H7 (cell line): ENCODE data around the gene ALPG. TPM values are rescaled to one million over a fixed set of nuclear protein-coding genes. Genes with fewer than 3 reads are reported as not detected.
A peak's percentile ranks its signal among the peaks of the same experiment; 100 is the strongest.
"Not testable (repeated sequence)": the region's sequence is repeated elsewhere in the genome, so short reads cannot be mapped to it uniquely, and the experiment has no call there.

Experiments used
- DNase-seq: peaks from one replicate; pipeline ENCODE4 v3.0.0; 2012
- H3K27me3 ChIP-seq: 2 replicates; pipeline ENCODE4 v1.6.0; 2011; ENCODE audit warnings: mild to moderate bottlenecking, low read length; ENCODE audit not compliant: control insufficient read depth, insufficient read depth
- H3K36me3 ChIP-seq: replicated peaks from 2 replicates; pipeline ENCODE4 v1.5.1; 2011; ENCODE audit warnings: low read length; ENCODE audit not compliant: control insufficient read depth, insufficient read depth
- H3K4me3 ChIP-seq: 2 replicates; pipeline ENCODE4 v1.5.1; 2011; ENCODE audit warnings: low read depth, mild to moderate bottlenecking, control low read depth, low read length, moderate library complexity; ENCODE audit not compliant: insufficient read depth
- total RNA-seq: library from RNA; depleted of rRNA; stranded (reverse); fragments of >200 nt; shearing (Covaris generic); gene quantifications from 2 replicates; pipeline ENCODE4 v1.2.3, GENCODE V29; 2014

The ALPG gene
- total RNA-seq, 1 experiment from 2014 or later = 0.21 TPM

- no peak for DNase-seq
- H3K36me3 ChIP-seq = no peaks in the 10 kb centered on the region
These were observed 22.2 kb upstream of the ALPG start for GRCh38 chr2:232384466-232384865.

GRCh38 chr2:232385058-232385457 lies 21.6 kb upstream of the ALPG start:
- not testable (repeated sequence) for H3K36me3 ChIP-seq, H3K4me3 ChIP-seq, DNase-seq
- H3K27me3 ChIP-seq = peaks cover 54% of the 10 kb centered on the region

More at GRCh38 chr2:232384466-232384865, 22.2 kb upstream of the ALPG start:
- H3K4me3 ChIP-seq = no peak overlapping the region
- H3K27me3 ChIP-seq = peaks cover 54% of the 10 kb centered on the region

- DNase-seq = peak; percentile 45
- Histone ChIP-seq H3K4me3 (peak overlapping the region; percentile 61), H3K27me3 (peaks cover 54% of the 10 kb centered on the region), H3K36me3 (no peaks in the 10 kb centered on the region)
These were observed 20.8 kb upstream of the ALPG start for GRCh38 chr2:232385660-232386489.

DNA sequence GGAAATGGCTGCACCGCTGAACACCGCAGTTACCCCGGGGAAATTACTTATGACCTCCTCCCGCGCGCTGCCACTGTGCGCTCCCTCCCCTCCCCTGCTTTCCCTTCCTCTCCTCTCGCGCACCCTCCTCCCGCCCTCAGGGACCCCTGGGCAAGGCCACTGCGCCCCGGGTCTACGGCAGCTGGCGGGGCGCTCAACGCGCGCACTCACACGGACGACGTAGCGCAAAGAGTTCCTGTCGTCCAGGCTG lies 20.2 kb upstream of the ALPG start:
- Histone ChIP-seq H3K4me3 (peak overlapping the region; percentile 61), H3K36me3 (no peaks in the 10 kb centered on the region), H3K27me3 (peaks cover 54% of the 10 kb centered on the region)
- no peak for DNase-seq

GRCh38 chr2:232386740-232387450 lies 19.7 kb upstream of the ALPG start:
- H3K36me3 ChIP-seq = no peaks in the 10 kb centered on the region
- DNase-seq = peak; percentile 62
- peaks cover 54% of the 10 kb centered on the region for H3K27me3 ChIP-seq
- H3K4me3 ChIP-seq = peak overlapping the region; percentile 61

DNA sequence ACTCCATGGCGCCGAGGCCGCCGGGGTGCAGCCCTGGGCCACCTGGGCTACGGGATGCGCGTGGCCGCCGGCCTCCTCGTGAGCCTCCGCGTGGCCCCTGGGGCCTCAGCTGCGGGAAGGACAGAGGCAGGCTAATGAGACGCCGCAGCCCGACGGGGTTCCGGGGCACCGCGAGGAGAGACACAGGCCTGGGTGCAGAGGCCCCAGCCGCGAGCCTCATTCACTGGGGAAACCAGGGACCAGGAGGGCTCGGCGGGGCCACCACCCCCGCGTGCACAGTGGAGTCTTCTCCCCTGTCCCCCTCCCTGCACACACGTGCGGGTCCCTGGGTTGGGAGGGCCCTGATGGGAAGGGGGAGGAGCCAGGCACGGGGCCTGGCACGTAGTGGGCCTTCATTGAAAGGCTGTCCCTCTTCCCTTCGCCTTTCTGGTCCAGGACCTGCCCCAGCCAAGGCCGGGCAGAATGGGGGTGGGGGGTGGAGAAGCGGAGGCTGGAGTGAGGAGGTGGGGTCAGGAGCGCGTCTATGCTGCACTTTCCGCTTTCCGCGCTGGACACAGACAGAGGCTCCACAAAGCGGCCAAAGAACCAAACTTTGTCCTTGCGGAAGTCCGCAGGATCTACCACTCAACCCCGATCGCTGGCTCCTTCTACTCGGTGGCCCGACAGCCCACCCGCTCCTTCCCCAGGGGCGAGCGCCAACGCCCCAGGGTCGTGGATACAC lies 19.0 kb upstream of the ALPG start:
- peak overlapping the region; percentile 61 for H3K4me3 ChIP-seq
- no peaks in the 10 kb centered on the region for H3K36me3 ChIP-seq
- peaks cover 54% of the 10 kb centered on the region for H3K27me3 ChIP-seq
- peak; percentile 65 for DNase-seq

DNA sequence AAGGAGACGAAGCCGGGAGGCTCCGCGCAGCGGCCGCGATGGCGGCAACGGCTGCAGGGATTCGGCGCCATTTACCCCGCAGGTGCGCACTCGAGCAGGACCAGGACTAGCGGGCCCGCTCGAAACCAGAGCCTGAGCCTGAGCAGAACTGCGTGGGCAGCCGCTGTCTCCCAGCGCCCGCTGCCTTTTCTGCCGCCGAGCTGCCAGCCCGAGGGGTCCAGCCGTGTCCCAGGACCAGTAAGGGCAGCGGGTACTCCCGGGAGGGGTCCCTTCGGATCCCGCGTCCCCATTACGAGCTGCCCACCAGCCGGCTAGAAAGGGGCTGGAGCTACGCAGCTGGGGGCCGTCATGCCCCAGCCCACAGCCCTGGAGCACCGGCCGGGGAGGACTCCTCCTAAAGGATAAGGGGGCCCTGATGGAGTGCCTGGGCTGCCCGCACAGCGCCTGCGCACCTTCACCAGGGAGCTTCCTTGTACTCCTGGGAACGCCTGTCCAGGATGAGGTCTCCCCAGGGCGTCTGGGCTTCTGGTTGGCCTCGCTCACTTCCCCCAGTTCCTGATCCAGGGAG lies 18.2 kb upstream of the ALPG start:
- peak; percentile 60 for DNase-seq
- Histone ChIP-seq H3K36me3 (no peaks in the 10 kb centered on the region), H3K27me3 (peaks cover 52% of the 10 kb centered on the region), H3K4me3 (peak overlapping the region; percentile 61)

- peaks cover 48% of the 10 kb centered on the region for H3K27me3 ChIP-seq
- DNase-seq = peak; percentile 28
- no peak overlapping the region for H3K4me3 ChIP-seq
- H3K36me3 ChIP-seq = no peaks in the 10 kb centered on the region
These were observed 17.3 kb upstream of the ALPG start for GRCh38 chr2:232389327-232389726.

- Histone ChIP-seq H3K36me3 (no peaks in the 10 kb centered on the region), H3K27me3 (peaks cover 36% of the 10 kb centered on the region), H3K4me3 (no peak overlapping the region)
- DNase-seq = no peak
These were observed 16.0 kb upstream of the ALPG start for GRCh38 chr2:232390661-232391060.

DNA sequence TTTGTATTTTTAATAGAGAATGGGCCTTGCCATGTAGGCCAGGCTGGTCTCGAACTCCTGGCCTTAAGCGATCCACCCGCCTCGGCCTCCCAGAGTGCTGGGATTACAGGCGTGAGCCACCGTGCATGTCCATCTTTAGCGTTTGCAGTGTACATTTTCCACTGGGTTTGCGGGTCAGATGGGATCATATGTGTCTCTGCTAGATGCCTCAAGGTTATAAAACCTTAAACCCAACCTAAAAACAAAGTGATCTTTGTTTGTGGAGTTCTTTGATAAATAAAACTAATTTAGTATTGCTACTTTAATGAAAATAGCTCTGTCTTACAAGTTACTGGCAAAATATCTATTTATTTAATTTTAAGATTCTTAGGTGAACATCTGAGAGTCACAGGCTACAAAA lies 13.1 kb upstream of the ALPG start:
- H3K4me3 ChIP-seq = no peak overlapping the region
- peaks cover 7% of the 10 kb centered on the region for H3K27me3 ChIP-seq
- DNase-seq = no peak
- H3K36me3 ChIP-seq = no peaks in the 10 kb centered on the region

GRCh38 chr2:232394431-232394830 lies 12.2 kb upstream of the ALPG start:
- not testable (repeated sequence) for DNase-seq, H3K27me3 ChIP-seq, H3K36me3 ChIP-seq, H3K4me3 ChIP-seq

GRCh38 chr2:232395586-232395985 lies 11.1 kb upstream of the ALPG start:
- Histone ChIP-seq H3K27me3 (no peaks in the 10 kb centered on the region), H3K4me3 (no peak overlapping the region), H3K36me3 (no peaks in the 10 kb centered on the region)
- no peak for DNase-seq

DNA sequence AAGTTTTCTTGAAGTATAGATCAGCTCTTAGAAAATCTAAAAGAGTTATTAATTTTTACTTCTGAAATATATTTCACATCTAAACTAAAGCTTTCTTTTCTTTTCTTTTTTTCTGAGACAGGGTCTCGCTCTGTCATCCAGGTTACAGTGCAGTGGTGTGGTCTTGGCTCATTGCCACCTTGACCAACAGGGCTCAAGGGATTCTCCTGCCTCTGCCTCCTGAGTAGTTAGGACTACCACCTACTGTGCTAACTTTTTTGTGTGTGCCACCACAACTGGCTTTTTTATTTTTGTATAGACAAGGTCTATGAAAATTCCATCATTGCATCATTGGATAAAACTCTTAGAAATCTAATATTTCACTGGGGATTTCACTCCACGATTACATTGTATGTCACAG lies 10.0 kb upstream of the ALPG start:
- no peak for DNase-seq
- no peak overlapping the region for H3K4me3 ChIP-seq
- no peaks in the 10 kb centered on the region for H3K27me3 ChIP-seq
- H3K36me3 ChIP-seq = no peaks in the 10 kb centered on the region

GRCh38 chr2:232398293-232399034 lies 8.2 kb upstream of the ALPG start:
- no peaks in the 10 kb centered on the region for H3K36me3 ChIP-seq
- no peak for DNase-seq
- no peaks in the 10 kb centered on the region for H3K27me3 ChIP-seq
- H3K4me3 ChIP-seq = no peak overlapping the region
